Right lobe of liver (tissue), 6 donors: ENCODE results near the gene OPHN1. TPM values are rescaled to one million over a fixed set of nuclear protein-coding genes. Genes with fewer than 3 reads are reported as not detected.

Experiments used
- ATAC-seq, 4 donors: fragments of 200-7000 bp; cut with Tn5 transposase; one replicate each; pipeline ENCODE4 v1.9.1; 2020; ENCODE audit warnings: mild to moderate bottlenecking in 4 of 4, moderate library complexity in 4 of 4
- DNase-seq, 3 donors: peaks; one replicate each; pipeline ENCODE4 v3.0.0-alpha.2; 2020
- H3K27ac ChIP-seq, 3 donors: fragments of 200-600 bp; one replicate each; pipeline ENCODE4 v1.8.0; 2022
- H3K27me3 ChIP-seq, 2 donors: fragments of 200-600 bp; one replicate each; pipeline ENCODE4 v1.8.0; 2022
- H3K36me3 ChIP-seq, 4 donors: fragments of 200-600 bp; sonication (generic) in 1 of 4; one replicate each; pipeline versions ENCODE4 v1.5.1 to v1.8.0; 2017 to 2022; ENCODE audit warnings: control low read depth in 1 of 4
- H3K4me1 ChIP-seq, 4 donors: fragments of 200-600 bp; sonication (generic) in 1 of 4; one replicate each; pipeline versions ENCODE4 v1.5.1 to v1.8.0; 2017 to 2022; ENCODE audit warnings: control low read depth in 1 of 4
- H3K4me3 ChIP-seq, 3 donors: fragments of 200-600 bp; one replicate each; pipeline ENCODE4 v1.8.0; 2022
- H3K9me3 ChIP-seq, 4 donors: fragments of 200-600 bp; sonication (generic) in 1 of 4; one replicate each; pipeline versions ENCODE4 v1.5.1 to v1.8.0; 2017 to 2022; ENCODE audit warnings: control low read depth in 1 of 4
- CTCF ChIP-seq, 4 donors: fragments of 200-600 bp in 3 of 4; fragments of 450-650 bp in 1 of 4; IDR thresholded peaks; one replicate each; pipeline versions ENCODE4 v1.5.1 to v1.8.0; 2016 to 2022; ENCODE audit warnings: antibody characterized with exemption in 4 of 4, mild to moderate bottlenecking in 2 of 4
- POLR2A ChIP-seq: fragments of 450-650 bp; IDR thresholded peaks from one replicate; pipeline ENCODE4 v1.6.1; 2017; ENCODE audit warnings: antibody characterized with exemption, mild to moderate bottlenecking
- WGBS: methylation state at CpG from one replicate; pipeline ENCODE4 v1.1.6; 2018; ENCODE audit warnings: low coverage, low lambda C conversion rate; ENCODE audit not compliant: insufficient coverage; ENCODE audit errors: missing lambda C conversion rate; 5-methylcytosine and 5-hydroxymethylcytosine counted together
- intact Hi-C, 2 donors: fragments of 100-400 bp; cut with DNase I; formaldehyde crosslinking; loops; one replicate each; pipeline versions ENCODE4 v1.11.2 to v1.14.1; 2022
- total RNA-seq, 6 experiments: library from RNA; depleted of rRNA in 2 of 6; stranded (reverse); fragments of >200 nt in 2 of 6; fragmentation: NEBNext Ultra II Directional in 3 of 6; extraction: Animal tissue kit (Norgen Biotek cat#: 25700) in 3 of 6; gene quantifications; one replicate each; pipeline versions ENCODE4 v1.1.0 to v1.2.4, GENCODE V29; 2016 to 2023
- donor health status: DM: no; HTN: yes; CAD: no.
- donor health status: DM: no; HTN: no; CAD: no.
- donor health status: DM: no; HTN: no; CAD: no.
- donor health status: DM: no; HTN: yes; CAD: no.
- donor health status: DM: no; HTN: yes; CAD: no.

OPHN1 gene
- total RNA-seq, 6 experiments from 2014 or later: 0.47 to 1.2 (median 0.81) TPM

- no peaks in the 10 kb centered on the region for H3K27me3 ChIP-seq
- no peaks in the 10 kb centered on the region for H3K4me1 ChIP-seq
- TF ChIP-seq CTCF (IDR thresholded peaks at IDR 0.05): no peak
- TF ChIP-seq POLR2A: no peak
- H3K4me3 ChIP-seq: no peak overlapping the region
- no peaks in the 10 kb centered on the region for H3K36me3 ChIP-seq
- WGBS: 50% methylated on average over 1 of the region's 2 CpGs
- intact Hi-C loops: no loop called here
- H3K9me3 ChIP-seq: no peaks in the 10 kb centered on the region
- DNase-seq (no peak), ATAC-seq (no peak)
- H3K27ac ChIP-seq: no peak overlapping the region
These were observed 388.2 kb downstream of the OPHN1 start for GRCh38 chrX:68045008-68045577.

GRCh38 chrX:68043713-68044438 lies 389.4 kb downstream of the OPHN1 start:
- Histone ChIP-seq H3K4me1 (no peaks in the 10 kb centered on the region), H3K36me3 (no peaks in the 10 kb centered on the region), H3K27ac (no peak overlapping the region), H3K4me3 (no peak overlapping the region), H3K27me3 (no peaks in the 10 kb centered on the region), H3K9me3 (no peaks in the 10 kb centered on the region)
- WGBS: 36% methylated on average over 1 of the region's 1 CpG
- intact Hi-C loops: no loop called here
- ATAC-seq (peak in 2 of 4 donors; percentile 30 to 43), DNase-seq (no peak)
- TF ChIP-seq POLR2A (no peak), CTCF (IDR thresholded peaks at IDR 0.05) (no peak)

GRCh38 chrX:68041110-68041509 lies 392.2 kb downstream of the OPHN1 start:
- H3K36me3 ChIP-seq: no peaks in the 10 kb centered on the region
- DNase-seq: no peak
- no peaks in the 10 kb centered on the region for H3K27me3 ChIP-seq
- no peak for ATAC-seq
- no peaks in the 10 kb centered on the region for H3K4me1 ChIP-seq
- intact Hi-C loops: no loop called here
- 33% methylated on average over 1 of the region's 1 CpG for WGBS
- H3K9me3 ChIP-seq: no peaks in the 10 kb centered on the region
- H3K27ac ChIP-seq: no peak overlapping the region
- TF ChIP-seq POLR2A (no peak), CTCF (IDR thresholded peaks at IDR 0.05) (no peak)
- no peak overlapping the region for H3K4me3 ChIP-seq

GRCh38 chrX:68018248-68019203 lies 414.8 kb downstream of the OPHN1 start:
- Histone ChIP-seq H3K27me3 (no peaks in the 10 kb centered on the region), H3K4me3 (no peak overlapping the region), H3K27ac (no peak overlapping the region), H3K36me3 (no peaks in the 10 kb centered on the region), H3K4me1 (no peaks in the 10 kb centered on the region), H3K9me3 (no peaks in the 10 kb centered on the region)
- DNase-seq (peak; percentile 51 to 61 (median 53)), ATAC-seq (peak; percentile 84 to 96 (median 94))
- TF ChIP-seq POLR2A (no peak), CTCF (IDR thresholded peaks at IDR 0.05) (peak; percentile 44 to 60 (median 53))
- WGBS: 15% methylated on average over 5 of the region's 9 CpGs
- intact Hi-C loops: no loop called here
